Left renal pelvis (tissue), 4 donors: Measurements from ENCODE around the gene TTC39A. TPM values are rescaled to one million over a fixed set of nuclear protein-coding genes. Genes with fewer than 3 reads are reported as not detected.

Experiments
- DNase-seq, 4 donors: peaks; one replicate each; pipeline ENCODE4 v3.0.0-alpha.2; 2013; ENCODE audit warnings: low read depth in 4 of 4, low spot score in 3 of 4
- polyA plus RNA-seq, 4 donors: library from polyadenylated mRNA; unstranded; fragments of 120-200 nt; gene quantifications; one replicate each; pipeline ENCODE4 v1.2.1, GENCODE V29; 2013; ENCODE audit not compliant: insufficient read length in 4 of 4

The TTC39A gene
- polyA plus RNA-seq, 4 donors, result 1.1 to 11.0 (median 8.5) TPM

- no peak for DNase-seq
Measured at GRCh38 chr1:51299185-51299885, 31.0 kb downstream of the TTC39A start.

DNA sequence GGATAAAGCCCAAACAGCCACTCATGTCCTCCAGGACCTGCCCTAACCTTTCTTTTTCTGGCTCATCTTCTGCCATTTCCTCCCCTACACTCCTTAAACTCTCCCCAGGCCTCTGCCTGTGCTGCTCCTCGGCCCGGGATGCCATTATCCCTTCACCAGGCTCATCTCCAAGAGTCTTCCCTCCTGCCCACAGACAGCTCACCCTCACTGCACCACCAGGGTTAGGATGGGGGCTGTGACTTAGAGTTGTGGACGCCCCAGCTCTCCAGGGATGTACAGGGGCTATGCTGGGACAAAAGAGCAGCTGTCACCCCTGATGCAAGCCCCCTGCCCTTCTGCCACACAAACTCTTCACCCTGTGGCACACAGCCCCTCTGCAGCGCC, 32.0 kb downstream of the TTC39A start:
- no peak for DNase-seq

- no peak for DNase-seq
Measured at GRCh38 chr1:51297401-51298321, 32.7 kb downstream of the TTC39A start.

DNA sequence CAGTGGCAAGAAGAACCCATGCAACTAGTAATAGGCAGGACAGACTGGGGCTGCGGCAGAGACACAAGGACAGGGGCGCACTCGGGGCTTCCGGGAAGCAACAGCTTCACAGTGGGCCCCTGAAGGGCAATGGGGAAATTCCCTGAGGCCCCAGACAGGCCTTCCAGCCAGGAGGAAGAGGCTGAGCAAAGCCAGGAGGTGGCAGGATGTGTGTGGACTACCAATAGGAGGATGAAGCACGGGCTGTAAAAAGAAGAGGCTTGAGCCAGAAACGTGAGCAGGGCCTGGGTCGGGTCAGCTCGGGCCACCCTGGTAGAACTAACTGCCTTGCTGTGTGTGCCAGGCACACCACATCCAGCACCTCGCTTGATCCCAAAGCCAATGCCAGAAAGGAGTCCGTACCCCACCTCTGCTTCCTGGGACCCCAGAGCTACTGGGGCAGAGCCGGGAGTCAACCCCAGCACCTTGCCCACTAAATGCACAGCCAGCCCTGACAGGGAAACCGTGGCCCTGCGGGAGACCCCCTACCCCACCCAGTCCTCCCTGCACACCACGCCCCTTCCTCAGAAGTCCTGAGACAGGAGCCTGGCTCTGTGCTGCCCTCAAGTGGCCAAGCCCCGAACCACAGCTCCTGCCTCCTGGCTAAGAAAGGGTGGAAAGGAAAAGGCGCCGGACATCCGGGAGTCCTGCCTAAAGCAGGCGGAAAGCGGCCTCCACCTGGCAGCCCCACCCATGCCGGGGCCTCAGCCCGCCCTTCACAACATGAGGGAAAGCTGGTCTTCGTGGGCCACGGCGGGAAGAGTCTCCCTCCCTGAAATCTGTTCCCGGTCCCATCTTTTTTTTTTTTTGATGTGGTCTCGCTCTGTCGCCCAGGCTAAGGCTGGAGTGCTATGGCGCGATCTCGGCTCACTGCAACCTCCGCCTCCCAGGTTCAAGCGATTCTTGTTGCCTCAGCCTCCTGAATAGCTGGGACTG, 33.7 kb downstream of the TTC39A start:
- peak; percentile 64 to 75 (median 68) for DNase-seq

GRCh38 chr1:51295926-51296325, 34.4 kb downstream of the TTC39A start:
- DNase-seq, result no peak

DNA sequence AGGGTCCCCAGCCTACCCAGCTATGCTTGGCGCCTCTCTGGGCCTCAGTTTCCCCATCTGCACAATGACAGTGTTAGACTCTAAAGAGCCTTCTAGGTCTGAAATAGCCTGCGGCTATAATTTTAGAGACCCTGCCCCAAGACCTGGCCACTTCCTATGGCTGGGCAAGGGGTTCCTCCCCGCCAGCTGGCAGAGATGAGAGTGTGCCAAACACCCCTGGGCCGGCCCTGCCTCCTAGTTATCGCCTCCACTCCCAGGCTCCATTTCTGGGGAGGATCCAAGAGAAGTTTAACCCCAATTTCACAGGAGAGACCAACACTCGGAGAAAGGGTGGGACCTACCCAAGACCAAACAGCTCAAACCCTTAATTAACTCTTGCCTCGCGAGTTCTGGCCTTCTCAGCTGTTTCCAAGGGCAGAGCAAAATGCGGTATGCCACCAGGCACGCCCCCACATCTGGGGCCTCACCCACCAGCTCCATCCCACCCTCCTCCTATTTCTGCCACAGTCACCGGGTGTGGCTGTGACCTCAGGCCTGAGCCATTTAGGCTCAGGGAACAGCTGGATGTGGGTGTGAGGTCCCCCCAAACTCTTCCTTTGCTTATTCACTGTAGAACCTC, 35.7 kb downstream of the TTC39A start:
- no peak for DNase-seq

GRCh38 chr1:51293898-51294515, 36.4 kb downstream of the TTC39A start:
- DNase-seq, result no peak

DNA sequence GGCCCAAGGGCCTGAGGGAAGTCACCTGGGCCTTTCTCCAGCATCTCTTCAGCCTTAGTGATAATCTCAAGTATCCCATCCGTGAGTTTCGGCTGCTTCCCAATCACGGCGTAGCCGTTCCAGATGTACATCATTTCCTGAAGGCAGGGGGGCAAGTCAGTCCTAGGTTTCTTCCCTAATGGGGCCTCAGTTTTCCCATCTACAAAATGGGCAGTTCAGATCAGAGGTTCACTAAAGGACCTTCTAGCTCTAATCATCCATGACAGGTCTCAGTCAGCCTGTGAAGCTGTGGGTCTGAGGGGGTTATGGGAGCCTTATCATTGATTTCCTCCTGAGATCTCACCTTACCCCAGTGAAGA, 39.9 kb downstream of the TTC39A start:
- DNase-seq, result no peak

DNA sequence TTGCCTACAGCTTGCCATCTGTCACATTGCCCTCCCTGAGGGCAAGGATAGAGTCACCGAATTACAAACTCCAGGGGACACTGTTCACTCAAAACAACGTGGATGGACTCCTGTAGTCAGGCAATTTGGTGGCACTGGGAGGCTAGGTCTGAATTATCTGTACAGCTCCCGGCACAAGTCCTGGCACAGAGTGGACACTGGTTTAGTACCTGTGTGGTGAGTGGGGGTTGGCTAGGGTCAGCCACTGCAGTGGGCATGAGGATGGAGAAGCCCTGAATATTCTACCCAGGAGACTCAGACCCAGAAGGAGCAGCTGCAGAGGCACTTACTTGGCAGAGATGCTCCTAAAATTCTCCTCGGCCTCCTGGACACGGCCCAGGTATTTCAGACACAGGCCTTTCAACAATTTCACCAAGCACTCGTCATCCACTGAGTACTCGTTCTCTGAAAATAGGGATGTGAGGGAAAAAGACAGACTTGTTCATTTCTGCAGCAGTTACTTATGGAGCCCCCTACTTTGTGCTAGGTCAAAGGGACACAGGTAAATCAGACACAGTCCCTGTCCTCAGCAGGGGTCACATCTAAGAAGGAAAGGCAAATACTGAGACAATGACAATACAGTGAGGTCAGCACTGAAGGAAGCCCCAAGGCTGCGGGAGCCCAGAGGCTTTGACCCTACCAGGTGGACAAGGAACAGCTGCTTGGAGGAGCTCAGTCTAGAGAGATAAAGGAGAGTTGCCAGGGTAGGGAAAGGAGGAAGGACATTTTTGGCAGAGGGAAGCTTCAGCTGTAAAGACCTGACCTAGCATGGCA, 40.5 kb downstream of the TTC39A start:
- DNase-seq, result no peak

- DNase-seq, result no peak
Measured at GRCh38 chr1:51288578-51288977, 41.8 kb downstream of the TTC39A start.

DNA sequence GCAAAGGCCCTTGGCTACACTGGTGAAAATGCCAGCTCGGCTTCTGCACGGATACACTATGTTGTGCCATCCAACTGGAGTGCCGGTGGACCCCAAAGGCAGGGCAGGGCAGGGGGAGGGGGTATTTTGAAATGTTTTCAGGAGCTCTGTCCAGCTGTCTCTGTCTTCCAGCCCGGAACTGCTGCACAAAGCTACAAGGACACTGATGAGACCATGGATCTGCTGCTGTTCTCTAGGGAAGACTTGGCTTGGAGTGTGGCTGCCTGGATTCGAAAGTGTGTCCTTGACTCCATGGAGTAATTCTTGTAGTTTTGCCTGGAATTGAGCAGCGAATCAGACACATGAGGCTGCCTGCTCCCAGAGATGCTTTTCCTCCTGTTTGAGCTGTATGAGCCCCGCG, 42.4 kb downstream of the TTC39A start:
- no peak for DNase-seq

- no peak for DNase-seq
Measured at GRCh38 chr1:51285055-51285454, 45.3 kb downstream of the TTC39A start.

DNA sequence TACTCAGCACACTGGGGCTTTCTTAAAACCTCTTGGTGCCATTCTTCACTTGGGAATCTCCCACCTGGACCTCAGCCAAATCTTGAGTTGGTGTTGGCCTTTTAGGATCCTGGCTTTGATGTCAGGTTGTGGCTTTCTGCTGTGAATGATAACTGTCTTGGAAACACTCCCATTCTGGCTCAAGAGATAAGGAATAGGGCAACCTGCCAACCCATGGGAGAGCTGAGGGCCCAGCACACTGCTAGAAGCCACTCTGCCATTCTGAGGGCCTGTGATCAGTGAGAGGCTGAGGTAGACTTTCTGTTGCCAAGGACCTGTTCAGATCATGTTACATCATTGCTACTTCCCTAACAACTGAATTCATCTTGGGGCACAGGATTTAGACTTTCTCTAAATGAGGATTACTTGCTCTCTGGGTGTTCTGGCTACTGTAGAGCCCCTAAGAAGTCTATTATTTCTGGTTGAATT, 45.8 kb downstream of the TTC39A start:
- DNase-seq, result no peak

- DNase-seq, result no peak
Measured at GRCh38 chr1:51283979-51284378, 46.4 kb downstream of the TTC39A start.

- no peak for DNase-seq
Measured at GRCh38 chr1:51282605-51283004, 47.8 kb downstream of the TTC39A start.

DNA sequence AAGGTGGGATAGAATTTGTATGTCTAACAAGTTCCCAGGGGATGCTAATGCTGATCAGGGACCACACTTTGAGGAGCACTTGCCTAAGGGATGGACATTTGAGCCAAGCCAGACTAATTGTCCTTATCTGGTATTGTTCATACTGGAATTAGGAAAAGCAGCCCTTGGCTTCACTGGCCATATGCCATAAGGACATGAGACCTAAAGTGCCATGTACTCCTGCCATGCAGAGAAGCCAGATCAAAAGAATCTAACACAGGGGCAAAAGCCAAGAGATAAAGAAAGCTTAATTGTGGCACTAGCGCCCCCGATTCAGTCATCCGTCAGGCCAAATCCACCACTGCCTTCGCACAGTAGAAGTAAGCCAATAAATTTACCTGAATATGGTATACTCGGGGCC, 48.6 kb downstream of the TTC39A start:
- no peak for DNase-seq

DNA sequence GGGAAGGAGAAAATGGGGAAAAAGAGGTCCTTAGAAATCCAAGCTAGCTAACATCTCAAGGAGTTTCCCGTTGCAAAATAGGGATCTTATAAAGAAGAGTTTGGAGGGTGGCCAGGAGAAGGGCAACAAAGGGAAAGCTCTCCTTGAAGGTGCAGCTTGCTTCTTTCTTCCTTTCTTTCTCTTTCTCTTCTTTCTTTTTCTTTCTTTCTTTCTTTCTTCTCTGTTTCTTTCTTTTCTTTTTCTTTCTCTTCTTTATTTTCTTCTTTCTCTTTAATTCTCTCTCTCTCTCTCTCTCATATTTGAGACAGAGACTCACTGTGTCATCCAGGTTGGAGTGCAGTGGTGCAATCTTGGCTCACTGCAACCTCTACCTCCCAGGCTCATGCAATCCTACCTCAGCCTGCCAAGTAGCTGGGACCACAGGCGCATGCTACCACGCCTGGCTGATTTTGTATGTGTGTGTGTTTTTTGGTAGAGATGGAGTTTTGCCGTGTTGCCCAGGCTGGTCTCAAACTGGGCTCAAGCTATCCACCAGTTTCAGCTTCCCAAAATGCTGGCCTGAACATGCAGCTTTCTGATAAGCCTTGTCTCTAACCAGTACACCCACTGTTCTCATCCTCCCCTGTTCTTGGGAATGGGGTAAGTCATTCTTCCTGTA, 49.9 kb downstream of the TTC39A start:
- no peak for DNase-seq

DNA sequence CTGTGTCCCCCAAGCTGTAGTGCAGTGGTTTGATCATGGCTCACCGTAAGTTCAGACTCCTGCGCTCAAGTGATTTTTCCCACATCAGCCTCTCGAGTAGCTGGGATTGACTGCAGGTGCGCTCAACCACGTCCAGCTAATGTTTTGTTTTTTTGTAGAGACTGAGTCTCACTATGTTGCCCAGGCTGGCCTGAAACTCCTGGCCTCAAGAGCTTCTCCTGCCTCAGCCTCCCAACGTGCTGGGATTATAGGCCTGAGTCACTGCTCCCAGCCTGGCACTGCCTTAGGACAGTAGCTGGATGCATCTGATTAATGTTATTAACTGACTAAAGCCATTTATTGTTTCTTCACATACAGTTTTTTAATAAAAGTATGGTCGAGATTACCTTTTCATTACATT, 54.1 kb downstream of the TTC39A start:
- DNase-seq, result no peak

- DNase-seq, result no peak
Measured at GRCh38 chr1:51274676-51275075, 55.7 kb downstream of the TTC39A start.
